Activated T-cell treated with anti-CD3 and anti-CD28 coated beads for 48 hours (primary cell): ENCODE results near the gene ADAT1.

Experiments
- DNase-seq: peaks from one replicate; pipeline ENCODE4 v3.0.0-alpha.2; 2020; ENCODE audit warnings: low read depth

The ADAT1 gene

GRCh38 chr16:75575958-75576357, 47.1 kb downstream of the ADAT1 start:
- DNase-seq = no peak

- DNase-seq = no peak
These were observed 49.1 kb downstream of the ADAT1 start for GRCh38 chr16:75573955-75574354.

GRCh38 chr16:75572864-75573542, 50.1 kb downstream of the ADAT1 start:
- no peak for DNase-seq

GRCh38 chr16:75570396-75571065, 52.5 kb downstream of the ADAT1 start:
- DNase-seq = no peak

GRCh38 chr16:75567911-75568310, 55.2 kb downstream of the ADAT1 start:
- no peak for DNase-seq

- peak; percentile 14 for DNase-seq
These were observed 56.3 kb downstream of the ADAT1 start for GRCh38 chr16:75566758-75567255.

- DNase-seq = peak; percentile 90
These were observed 56.9 kb downstream of the ADAT1 start, which contains the start of gene GABARAPL2 for GRCh38 chr16:75566040-75566757. Gene GABARAPL2 (plus strand): TSS chr16:75566379. CDS start chr16:75566487, 108 bp downstream.

- no peak for DNase-seq
These were observed 57.4 kb downstream of the ADAT1 start for GRCh38 chr16:75565640-75566039.

GRCh38 chr16:75559564-75560372, 63.3 kb downstream of the ADAT1 start:
- no peak for DNase-seq

GRCh38 chr16:75558846-75559401, 64.2 kb downstream of the ADAT1 start:
- DNase-seq = no peak

GRCh38 chr16:75556431-75556950, 66.6 kb downstream of the ADAT1 start:
- DNase-seq = no peak

GRCh38 chr16:75555707-75556430, 67.2 kb downstream of the ADAT1 start, which contains the start of gene TMEM231:
Gene TMEM231 (minus strand): TSS chr16:75556252. CDS start chr16:75556209, 43 bp downstream.
- peak; percentile 95 for DNase-seq

- DNase-seq = no peak
These were observed 67.8 kb downstream of the ADAT1 start for GRCh38 chr16:75555213-75555706.

GRCh38 chr16:75552951-75553350, 70.1 kb downstream of the ADAT1 start:
- DNase-seq = no peak

GRCh38 chr16:75550211-75550662, 72.8 kb downstream of the ADAT1 start:
- peak; percentile 10 for DNase-seq
